ENCODE results near the gene PPM1J.

DNA sequence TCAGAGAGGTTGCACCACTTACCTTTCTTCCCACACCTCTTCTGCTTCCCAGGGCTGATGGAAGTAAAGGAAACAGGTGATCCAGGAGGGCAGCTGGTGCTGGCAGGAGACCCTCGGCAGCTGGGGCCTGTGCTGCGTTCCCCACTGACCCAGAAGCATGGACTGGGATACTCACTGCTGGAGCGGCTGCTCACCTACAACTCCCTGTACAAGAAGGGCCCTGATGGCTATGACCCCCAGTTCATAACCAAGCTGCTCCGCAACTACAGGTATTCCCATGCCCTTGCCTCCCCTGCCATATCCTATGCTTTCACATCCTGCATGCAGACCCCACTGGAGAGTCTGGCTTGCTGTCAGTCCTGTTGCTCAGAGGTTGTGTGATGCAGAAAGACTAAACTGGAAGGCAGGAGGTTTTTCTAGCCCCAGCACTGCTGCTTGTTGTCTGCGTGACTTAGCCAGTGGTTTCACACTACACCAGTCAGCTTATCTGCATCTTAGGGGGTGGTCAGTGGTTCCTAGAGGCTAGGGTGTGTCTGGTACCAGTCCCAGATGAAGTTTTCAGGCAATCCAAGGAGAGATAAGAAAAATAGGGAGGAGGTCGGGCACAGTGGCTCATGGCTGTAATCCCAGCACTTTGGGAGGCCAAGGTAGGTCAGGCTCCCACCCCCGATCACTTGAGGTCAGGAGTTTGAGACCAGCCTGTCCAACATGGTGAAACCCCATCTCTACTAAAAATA lies 18.4 kb downstream of the PPM1J start:
- TF ChIP-seq, protein P1, sequence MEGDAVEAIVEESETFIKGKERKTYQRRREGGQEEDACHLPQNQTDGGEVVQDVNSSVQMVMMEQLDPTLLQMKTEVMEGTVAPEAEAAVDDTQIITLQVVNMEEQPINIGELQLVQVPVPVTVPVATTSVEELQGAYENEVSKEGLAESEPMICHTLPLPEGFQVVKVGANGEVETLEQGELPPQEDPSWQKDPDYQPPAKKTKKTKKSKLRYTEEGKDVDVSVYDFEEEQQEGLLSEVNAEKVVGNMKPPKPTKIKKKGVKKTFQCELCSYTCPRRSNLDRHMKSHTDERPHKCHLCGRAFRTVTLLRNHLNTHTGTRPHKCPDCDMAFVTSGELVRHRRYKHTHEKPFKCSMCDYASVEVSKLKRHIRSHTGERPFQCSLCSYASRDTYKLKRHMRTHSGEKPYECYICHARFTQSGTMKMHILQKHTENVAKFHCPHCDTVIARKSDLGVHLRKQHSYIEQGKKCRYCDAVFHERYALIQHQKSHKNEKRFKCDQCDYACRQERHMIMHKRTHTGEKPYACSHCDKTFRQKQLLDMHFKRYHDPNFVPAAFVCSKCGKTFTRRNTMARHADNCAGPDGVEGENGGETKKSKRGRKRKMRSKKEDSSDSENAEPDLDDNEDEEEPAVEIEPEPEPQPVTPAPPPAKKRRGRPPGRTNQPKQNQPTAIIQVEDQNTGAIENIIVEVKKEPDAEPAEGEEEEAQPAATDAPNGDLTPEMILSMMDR (conservative IDR thresholded peaks at IDR 0.05), result no peak
- TF ChIP-seq ZFX (IDR thresholded peaks at IDR 0.05), result no peak
